Measurements from ENCODE around the gene SERGEF. TPM values are rescaled to one million over a fixed set of nuclear protein-coding genes. Genes with fewer than 3 reads are reported as not detected.

SERGEF gene
- total RNA-seq, 2 donors from 2014 or later, result 42.7 to 62.9 TPM

DNA sequence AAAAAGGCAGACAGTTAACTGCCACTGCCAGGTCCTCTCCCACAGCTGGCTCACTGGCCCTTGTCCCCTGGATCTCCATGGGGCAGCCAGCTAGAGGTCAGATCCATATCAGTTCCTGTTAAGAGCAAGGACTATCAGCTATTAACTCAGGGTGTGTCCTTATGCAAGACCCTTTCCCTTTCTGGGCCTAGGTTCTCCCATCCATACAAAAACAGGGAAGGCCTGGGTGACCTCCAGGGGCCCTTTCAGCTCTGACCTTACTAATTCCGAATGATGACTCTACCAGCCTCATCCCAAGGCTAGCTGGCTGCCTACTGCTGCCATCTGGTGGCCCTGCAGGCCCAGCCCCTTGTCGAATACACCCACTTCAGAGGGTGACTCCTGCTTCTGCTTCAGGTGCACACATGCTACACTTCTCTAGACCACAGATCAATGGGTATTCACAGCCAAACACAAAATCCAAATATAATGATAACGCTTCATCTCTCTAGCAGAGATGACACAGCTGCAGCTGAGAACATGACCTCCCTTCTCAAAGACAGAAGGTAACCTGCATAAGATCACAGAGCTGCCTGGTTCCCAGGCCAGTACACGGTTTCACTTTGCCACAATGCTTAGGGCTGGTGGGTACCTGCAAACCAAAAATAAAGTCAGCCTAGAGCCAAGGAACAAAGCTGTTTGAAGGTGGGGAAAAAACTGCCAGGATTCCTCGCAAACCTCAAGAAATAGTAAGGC lies 34.1 kb downstream of the SERGEF start:
- peaks cover 0 to 3% of the 10 kb centered on the region in 2 donors for H3K9me3 Mint-ChIP-seq
- no peak for ATAC-seq
- DNase-seq (ENCODE audit: low spot score in 2 of 2), result peak in 1 of 2 donors; percentile 20
- peaks cover 7 to 9% of the 10 kb centered on the region in 2 donors for H3K36me3 Mint-ChIP-seq
- no peak overlapping the region for H3K27ac Mint-ChIP-seq

DNA sequence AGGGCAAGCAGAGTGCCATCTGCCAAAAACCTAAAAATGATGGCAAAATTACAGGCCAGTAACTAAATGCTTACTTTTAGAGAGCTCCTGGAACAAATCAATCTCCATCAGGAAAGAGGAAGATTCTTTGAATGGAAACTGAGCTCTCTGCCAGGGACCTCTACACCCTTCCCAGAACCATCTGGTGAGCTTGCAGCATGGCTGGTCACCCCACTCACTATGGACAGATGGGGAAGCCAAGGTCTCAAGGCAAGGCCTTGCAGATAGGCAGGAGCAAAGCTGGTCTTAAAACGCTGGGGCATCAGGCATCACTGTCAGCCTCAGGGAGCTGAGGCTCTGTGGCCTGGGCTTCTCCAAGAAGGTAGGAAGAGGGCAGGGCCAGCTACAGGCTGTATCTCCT lies 36.2 kb downstream of the SERGEF start:
- DNase-seq (ENCODE audit: low spot score in 2 of 2) (no peak), ATAC-seq (no peak)
- H3K36me3 Mint-ChIP-seq, result peaks cover 0 to 18% of the 10 kb centered on the region in 2 donors
- peaks cover 0 to 3% of the 10 kb centered on the region in 2 donors for H3K9me3 Mint-ChIP-seq
- no peak overlapping the region for H3K27ac Mint-ChIP-seq

DNA sequence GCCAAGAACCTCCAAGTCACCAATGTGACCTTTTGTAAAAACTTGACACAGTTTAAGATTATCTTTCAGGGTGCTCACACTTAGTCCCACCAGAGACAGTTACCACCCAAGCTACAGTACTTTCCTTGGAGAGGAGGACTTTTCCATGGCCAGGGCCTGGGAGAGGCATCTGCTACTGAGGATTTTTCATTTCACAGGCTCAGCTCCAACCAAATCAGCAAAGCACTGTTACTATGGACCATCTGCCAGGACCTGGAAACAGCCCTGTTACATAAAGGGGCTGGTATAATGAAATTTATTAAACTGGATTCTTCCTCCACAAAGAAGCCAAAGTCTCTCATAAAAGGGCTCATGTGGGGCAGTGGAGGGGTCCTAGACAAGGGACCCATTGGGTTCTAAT lies 38.6 kb downstream of the SERGEF start:
- ATAC-seq, result no peak

DNA sequence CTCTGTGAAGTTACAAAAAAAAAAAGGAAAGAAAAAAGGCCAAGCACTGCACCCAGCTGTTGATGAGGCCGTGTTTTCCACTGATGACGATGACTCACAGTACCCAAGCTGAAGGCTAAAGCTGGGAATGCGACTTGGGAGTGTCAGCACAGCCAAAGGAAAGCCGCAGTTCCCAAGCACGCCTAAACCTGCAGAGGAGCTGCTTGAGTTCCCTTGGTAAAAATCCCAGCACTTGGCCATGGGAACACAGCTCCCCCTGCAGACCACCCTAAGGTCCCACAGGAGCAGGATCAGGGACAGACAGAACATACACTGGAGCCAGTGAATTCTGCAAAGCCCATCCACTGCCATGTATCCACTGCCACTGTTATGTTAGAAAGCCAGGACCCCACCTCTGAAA lies 39.9 kb downstream of the SERGEF start:
- no peak for ATAC-seq
- no peak for DNase-seq (ENCODE audit: low spot score in 2 of 2)
- H3K9me3 Mint-ChIP-seq, result peaks cover 0 to 4% of the 10 kb centered on the region in 2 donors
- no peak overlapping the region for H3K27ac Mint-ChIP-seq
- H3K36me3 Mint-ChIP-seq, result peaks cover 12 to 32% of the 10 kb centered on the region in 2 donors

More for the DNA sequence above, 38.6 kb downstream of the SERGEF start:
- Mint-ChIP-seq H3K36me3 (peaks cover 12 to 32% of the 10 kb centered on the region in 2 donors), H3K9me3 (peaks cover 0 to 4% of the 10 kb centered on the region in 2 donors), H3K27ac (no peak overlapping the region)
- no peak for DNase-seq (ENCODE audit: low spot score in 2 of 2)

DNA sequence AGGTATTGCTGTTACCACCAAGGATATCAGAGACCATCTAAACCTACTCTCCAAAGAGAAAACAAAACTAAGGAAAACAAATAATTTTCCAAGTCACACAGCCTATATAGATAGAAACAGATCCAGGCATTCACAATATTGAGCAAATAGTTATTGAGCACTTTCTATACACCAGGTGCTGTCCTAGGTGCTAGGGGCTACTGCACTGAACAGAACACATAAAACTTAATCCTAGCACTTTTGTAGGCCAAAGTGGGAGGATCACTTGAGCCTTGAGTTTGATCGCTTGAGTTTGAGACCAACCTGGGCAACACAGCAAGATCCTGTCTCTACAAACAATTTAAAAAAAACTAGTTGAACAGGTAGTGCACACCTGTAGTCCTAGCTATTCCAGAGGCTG lies 44.6 kb downstream of the SERGEF start:
- DNase-seq (ENCODE audit: low spot score in 2 of 2) (no peak), ATAC-seq (no peak)
- peaks cover 0 to 4% of the 10 kb centered on the region in 2 donors for H3K9me3 Mint-ChIP-seq
- H3K27ac Mint-ChIP-seq, result no peak overlapping the region
- H3K36me3 Mint-ChIP-seq, result peaks cover 18 to 27% of the 10 kb centered on the region in 2 donors

DNA sequence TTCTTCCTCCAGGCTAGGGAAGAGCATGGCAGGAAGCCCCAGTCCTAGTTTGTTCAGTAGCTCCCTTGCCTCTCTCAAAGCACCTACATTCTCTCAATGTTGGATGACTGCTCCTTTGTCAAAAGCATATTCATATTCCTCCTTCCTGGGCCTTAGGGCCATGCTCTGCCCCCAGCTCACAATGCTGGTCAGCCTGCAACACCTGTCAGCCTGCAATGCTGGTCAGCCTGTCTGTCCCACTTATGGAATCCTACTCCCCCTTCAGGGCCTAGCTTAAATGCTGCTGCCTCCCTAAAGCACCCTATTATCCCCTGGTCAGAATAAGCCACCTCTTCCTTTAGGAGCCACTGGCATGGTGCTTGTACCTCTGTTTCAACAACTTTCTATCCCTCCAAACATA lies 45.2 kb downstream of the SERGEF start:
- ATAC-seq, result no peak
- peaks cover 18 to 21% of the 10 kb centered on the region in 2 donors for H3K36me3 Mint-ChIP-seq
- H3K27ac Mint-ChIP-seq, result no peak overlapping the region

DNA sequence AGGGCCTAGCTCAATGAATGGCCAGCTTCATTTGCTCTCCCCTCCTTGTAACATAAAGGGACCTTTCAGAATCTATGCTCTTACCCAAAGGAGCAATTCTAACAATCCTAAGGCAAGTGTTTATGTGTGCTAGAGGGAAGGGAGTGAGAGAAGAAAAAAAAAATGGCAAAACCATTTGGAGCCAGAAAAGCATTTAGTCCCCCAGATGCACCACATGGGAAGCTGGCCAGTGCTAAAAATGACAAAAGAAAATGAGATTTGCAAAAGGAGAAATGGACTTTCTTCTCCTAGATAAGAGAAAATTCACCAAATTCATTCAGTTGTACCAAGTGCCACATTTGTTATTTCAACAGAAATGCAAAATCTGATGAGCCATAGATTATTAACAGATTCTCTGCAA lies 52.8 kb downstream of the SERGEF start:
- H3K36me3 Mint-ChIP-seq, result peaks cover 13 to 19% of the 10 kb centered on the region in 2 donors
- no peak overlapping the region for H3K27ac Mint-ChIP-seq
- H3K9me3 Mint-ChIP-seq, result no peaks in the 10 kb centered on the region
- ATAC-seq, result no peak
- no peak for DNase-seq (ENCODE audit: low spot score in 2 of 2)

More for the DNA sequence above, 45.2 kb downstream of the SERGEF start:
- DNase-seq (ENCODE audit: low spot score in 2 of 2), result no peak
- H3K9me3 Mint-ChIP-seq, result peaks cover 0 to 4% of the 10 kb centered on the region in 2 donors

DNA sequence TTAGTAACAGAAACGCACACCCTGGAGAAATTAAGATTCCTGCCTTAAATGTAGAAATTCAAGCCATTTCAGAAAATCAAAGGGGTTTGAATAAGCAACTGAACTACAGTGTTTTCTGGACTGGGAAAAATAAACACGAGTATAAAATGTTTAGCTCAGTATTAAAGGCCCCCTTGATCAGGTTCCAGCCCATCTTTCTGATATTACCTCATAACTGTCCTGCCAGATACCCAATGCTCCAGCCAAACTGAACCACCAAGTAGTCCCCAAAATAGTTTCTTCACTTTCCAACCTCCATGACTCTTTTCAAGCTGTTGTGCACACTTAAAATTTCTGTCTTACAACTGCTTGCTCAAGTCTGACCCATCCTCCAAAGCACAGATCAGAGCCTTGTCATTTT lies 54.4 kb downstream of the SERGEF start:
- H3K27ac Mint-ChIP-seq, result peak overlapping the region in 1 of 2 donors; percentile 26
- peaks cover 16 to 30% of the 10 kb centered on the region in 2 donors for H3K36me3 Mint-ChIP-seq
- no peak for ATAC-seq
- no peaks in the 10 kb centered on the region for H3K9me3 Mint-ChIP-seq
- DNase-seq (ENCODE audit: low spot score in 2 of 2), result no peak

DNA sequence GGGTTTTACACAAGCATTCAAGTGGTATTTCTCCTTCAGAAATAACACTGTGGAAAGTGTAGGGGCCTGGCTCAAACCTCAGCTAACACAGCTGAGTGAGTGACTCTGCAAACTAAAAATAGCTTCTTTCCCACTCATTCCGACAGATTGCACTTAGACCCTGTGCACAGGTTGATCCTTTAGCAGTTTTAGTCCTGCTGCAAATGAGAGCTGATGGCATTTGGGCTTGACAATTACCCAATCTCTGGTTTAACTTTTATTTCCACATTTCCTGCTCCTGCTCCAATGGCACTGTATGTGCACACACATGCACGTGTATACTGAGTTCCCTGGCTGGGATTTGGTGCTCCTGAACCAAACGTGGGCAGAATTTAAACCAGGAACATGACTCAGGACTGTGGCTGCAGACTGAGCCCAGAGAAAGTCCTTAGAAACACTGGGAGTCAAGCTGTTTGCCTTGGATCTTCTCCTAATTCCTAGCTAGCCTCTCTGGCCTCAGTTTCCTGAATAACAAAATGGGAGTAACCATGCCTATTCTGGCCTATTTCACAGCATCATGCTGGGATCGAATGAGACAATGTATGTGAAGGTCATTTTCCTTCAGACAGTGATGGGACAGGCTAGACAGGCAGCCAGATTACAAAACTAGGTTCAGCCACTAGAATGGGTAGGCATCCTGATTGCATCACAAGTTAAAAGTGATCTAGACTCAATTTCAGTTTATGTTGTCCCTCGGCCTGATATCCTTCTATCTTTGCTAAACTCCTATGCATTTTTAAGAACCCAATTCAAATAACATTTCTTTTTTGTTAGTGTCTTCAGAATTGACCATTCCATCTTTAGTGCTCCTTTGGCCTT lies 58.2 kb downstream of the SERGEF start:
- no peak for ATAC-seq
- Mint-ChIP-seq H3K27ac (no peak overlapping the region), H3K9me3 (no peaks in the 10 kb centered on the region), H3K36me3 (peaks cover 27 to 45% of the 10 kb centered on the region in 2 donors)
- no peak for DNase-seq (ENCODE audit: low spot score in 2 of 2)

DNA sequence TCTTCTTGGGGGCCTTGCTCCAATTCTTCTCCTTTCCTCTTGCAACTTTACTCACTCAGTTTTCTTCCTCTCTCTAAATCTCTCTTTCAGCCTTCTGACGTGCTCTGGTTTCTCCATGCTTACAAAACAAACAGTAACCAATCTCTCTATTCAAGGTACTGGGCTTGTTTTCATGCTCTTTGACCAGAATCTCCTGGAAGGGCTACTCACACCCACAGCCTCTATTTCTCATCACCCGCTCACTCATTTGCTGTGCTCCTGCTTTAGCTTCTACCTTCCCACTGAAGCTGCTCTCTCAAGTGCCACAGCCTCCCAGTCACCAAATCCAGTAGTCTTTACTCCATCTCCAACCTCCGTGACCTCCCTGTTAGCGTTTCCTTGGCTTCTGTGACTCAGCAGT lies 60.4 kb downstream of the SERGEF start:
- Mint-ChIP-seq H3K36me3 (peaks cover 33 to 54% of the 10 kb centered on the region in 2 donors), H3K9me3 (no peaks in the 10 kb centered on the region), H3K27ac (no peak overlapping the region)
- DNase-seq (ENCODE audit: low spot score in 2 of 2), result no peak
- ATAC-seq, result no peak

DNA sequence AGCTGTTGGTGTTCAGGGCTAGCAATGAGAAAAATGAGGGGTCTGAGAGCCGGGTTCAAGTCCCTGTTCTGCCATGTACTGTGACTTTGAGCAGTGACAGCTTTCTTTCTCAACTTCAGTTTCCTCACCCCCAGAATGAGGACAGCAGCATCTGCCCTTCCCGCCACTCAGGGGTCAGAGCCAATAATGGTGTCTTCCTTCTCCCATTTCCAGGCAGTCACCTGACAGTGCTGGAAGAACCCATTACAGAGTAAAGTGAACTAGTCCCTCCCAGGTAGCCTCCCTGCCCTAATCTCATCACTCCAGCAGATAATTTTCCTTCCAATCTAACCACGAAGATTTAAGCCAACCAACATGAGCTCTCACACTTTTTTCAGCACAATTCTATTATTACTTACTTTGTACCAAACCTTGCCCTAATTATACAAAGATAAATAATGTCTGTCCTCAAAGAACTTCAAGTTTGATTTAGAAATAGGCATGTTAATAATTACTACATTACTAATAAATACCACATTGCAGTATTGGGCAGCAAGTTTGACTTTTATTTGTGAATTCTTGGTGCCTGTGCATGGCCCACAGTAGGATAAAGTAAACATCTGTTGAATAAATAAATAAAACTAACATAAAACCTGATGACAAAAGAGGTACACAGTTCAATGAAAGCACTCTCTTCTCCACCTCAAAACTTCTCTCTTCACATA lies 61.0 kb downstream of the SERGEF start:
- ATAC-seq, result no peak
- Mint-ChIP-seq H3K36me3 (peaks cover 39 to 59% of the 10 kb centered on the region in 2 donors), H3K9me3 (no peaks in the 10 kb centered on the region), H3K27ac (no peak overlapping the region)
- DNase-seq (ENCODE audit: low spot score in 2 of 2), result no peak

DNA sequence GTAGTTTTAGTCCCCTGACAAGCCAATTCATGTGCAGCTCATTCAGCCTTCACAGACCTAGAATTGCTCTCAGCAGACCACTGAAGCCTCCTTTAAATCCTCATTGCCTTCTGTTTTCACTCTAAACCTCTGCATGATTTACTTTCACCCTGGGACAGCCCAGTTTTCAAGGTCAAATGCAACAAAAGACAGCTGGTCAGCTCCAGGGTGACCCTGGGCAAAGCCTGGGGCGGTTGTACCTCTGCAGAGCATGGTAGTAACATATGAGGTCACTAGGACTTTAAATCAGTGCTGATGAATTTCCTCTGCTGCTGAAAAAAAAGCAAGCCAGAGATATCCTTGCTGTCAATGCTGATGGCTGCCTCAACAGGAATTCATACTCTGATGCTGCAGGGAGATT lies 62.2 kb downstream of the SERGEF start:
- Mint-ChIP-seq H3K36me3 (peaks cover 51 to 71% of the 10 kb centered on the region in 2 donors), H3K27ac (no peak overlapping the region), H3K9me3 (no peaks in the 10 kb centered on the region)
- ATAC-seq (no peak), DNase-seq (ENCODE audit: low spot score in 2 of 2) (no peak)

DNA sequence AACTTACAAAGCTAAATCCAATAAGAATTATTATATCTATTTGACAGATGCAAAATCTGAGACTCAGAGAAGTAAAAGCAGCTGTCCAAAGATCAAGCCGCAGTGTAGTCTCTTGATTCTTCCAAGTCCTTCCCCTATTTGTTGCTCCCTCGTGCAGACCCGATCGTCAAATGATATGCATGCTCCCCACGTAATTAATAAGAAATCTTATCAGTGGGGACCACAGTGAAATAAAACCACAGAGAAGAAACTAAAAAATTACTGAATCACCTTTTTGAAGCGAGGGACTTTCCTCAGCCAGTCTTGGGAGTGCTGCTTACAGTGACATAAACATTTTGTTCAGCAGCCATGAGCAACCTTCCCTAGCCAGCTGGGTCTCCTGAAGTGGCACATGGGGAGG lies 64.6 kb downstream of the SERGEF start:
- Mint-ChIP-seq H3K27ac (no peak overlapping the region), H3K9me3 (peaks cover 9 to 17% of the 10 kb centered on the region in 2 donors), H3K36me3 (peaks cover 66 to 68% of the 10 kb centered on the region in 2 donors)
- DNase-seq (ENCODE audit: low spot score in 2 of 2) (no peak), ATAC-seq (no peak)

DNA sequence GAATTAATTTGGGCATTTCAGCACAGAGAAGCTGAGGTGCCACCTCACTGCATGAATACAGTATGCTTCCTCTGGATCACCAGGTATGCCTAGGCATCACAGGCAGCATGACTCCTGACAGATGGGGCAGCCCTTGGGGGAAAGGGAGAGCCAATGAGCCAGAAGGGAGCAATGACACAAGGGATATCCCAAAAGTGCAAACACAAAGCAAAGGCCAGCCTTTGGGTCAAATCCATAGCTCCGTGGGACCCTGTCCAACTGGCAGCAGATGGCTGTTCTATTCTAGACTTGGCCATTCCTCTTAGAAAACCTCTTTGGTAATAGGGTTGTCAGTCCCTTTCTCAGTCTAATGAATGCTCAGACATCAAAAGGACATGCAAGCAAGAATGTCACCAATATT lies 73.3 kb downstream of the SERGEF start:
- H3K27ac Mint-ChIP-seq, result no peak overlapping the region
- DNase-seq (ENCODE audit: low spot score in 2 of 2), result no peak
- H3K9me3 Mint-ChIP-seq, result peaks cover 9 to 14% of the 10 kb centered on the region in 2 donors
- peaks cover 14 to 17% of the 10 kb centered on the region in 2 donors for H3K36me3 Mint-ChIP-seq
- no peak for ATAC-seq

DNA sequence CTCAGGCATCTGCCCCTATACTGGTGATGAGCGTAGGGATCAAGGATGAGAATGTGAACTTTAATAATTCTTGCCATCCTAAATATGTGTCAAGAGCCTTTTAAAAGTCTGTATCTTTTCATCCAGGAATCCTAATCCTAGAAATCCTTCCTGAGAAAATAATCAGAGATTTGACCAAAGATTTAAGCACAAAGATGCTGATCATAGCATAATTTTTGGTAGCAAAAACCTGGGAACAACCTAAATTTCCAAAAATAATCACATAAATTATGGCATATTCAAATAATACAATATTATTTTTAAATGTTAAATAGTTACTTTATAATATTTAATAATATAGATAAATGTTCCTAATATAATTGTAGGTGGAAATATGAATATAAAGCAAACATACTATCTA lies 76.1 kb downstream of the SERGEF start:
- no peak for DNase-seq (ENCODE audit: low spot score in 2 of 2)
- no peak for ATAC-seq
- H3K9me3 Mint-ChIP-seq, result no peaks in the 10 kb centered on the region
- H3K27ac Mint-ChIP-seq, result no peak overlapping the region
- peaks cover 15 to 17% of the 10 kb centered on the region in 2 donors for H3K36me3 Mint-ChIP-seq

DNA sequence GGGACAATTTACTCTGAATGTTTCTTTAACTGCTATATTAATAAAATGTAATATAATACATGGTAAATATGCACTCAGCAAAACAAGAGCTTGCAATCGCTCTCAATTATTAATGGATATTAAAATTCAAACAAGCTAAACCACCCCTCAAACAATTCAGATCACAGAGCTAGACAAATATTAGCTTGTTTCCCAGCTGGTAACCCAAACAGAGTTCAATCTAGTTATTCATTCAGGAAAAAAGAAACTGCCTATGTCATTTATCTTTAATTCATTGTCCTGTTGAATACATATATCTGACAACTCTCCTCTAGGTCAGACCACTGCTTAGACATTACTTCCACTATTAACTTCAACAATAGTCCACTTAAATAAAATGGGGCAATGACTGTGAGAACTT lies 78.7 kb downstream of the SERGEF start:
- H3K9me3 Mint-ChIP-seq, result no peaks in the 10 kb centered on the region
- H3K36me3 Mint-ChIP-seq, result peaks cover 18 to 20% of the 10 kb centered on the region in 2 donors
- DNase-seq (ENCODE audit: low spot score in 2 of 2) (no peak), ATAC-seq (no peak)
- no peak overlapping the region for H3K27ac Mint-ChIP-seq

DNA sequence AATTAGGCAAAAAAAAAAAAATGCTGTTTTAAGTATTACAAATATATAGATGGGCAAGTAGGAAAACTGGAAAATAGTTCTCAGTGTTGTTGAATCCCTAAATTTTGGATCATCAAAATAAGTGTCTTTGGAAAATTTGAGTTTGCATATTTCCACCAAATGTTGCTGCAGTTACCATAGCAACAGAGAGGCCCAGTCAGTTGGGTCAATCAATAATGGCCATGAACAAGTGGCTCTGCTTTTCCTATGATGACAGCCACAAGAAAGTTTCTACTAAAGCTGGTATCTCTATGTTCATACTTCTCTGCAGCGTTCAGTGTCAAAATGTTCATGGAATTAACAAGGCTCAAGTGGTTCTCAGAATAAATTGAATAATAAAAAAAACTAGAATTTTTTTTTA lies 79.1 kb downstream of the SERGEF start:
- Mint-ChIP-seq H3K27ac (no peak overlapping the region), H3K36me3 (peaks cover 18 to 20% of the 10 kb centered on the region in 2 donors), H3K9me3 (no peaks in the 10 kb centered on the region)
- DNase-seq (ENCODE audit: low spot score in 2 of 2), result no peak
- no peak for ATAC-seq

All from activated naive CD4-positive, alpha-beta T cell treated with anti-CD3 and anti-CD28 coated beads, Interleukin-2, amount 50 U/mL, for 72 hours (primary cell).